ENCODE data around the gene ATP5MC3.
A peak's percentile ranks its signal among the peaks of the same experiment; 100 is the strongest.

ATP5MC3 gene

GRCh38 chr2:175169191-175169590 lies 12.3 kb downstream of the ATP5MC3 start:
- no peak for TF ChIP-seq CTCF (IDR thresholded peaks at IDR 0.05; ENCODE audit: insufficient read depth, low read depth, low read length, missing control alignments)
- DNase-seq (ENCODE audit: low read depth), result no peak
- H3K4me3 ChIP-seq (ENCODE audit: low read depth, low read length), result peak overlapping the region; percentile 86

- peak overlapping the region; percentile 86 for H3K4me3 ChIP-seq (ENCODE audit: low read depth, low read length)
- no peak for TF ChIP-seq CTCF (IDR thresholded peaks at IDR 0.05; ENCODE audit: insufficient read depth, low read depth, low read length, missing control alignments)
- DNase-seq (ENCODE audit: low read depth), result no peak
Measured at GRCh38 chr2:175168564-175168945, 13.0 kb downstream of the ATP5MC3 start.

- no peak for TF ChIP-seq CTCF (IDR thresholded peaks at IDR 0.05; ENCODE audit: insufficient read depth, low read depth, low read length, missing control alignments)
- peak within 1 kb of the TSS; percentile 95 for H3K4me3 ChIP-seq (ENCODE audit: low read depth, low read length)
- peak; percentile 100 for DNase-seq (ENCODE audit: low read depth)
Measured at GRCh38 chr2:175167792-175168563, 13.5 kb downstream of the ATP5MC3 start, which contains the start of gene ATF2. Gene ATF2 (minus strand): TSS chr2:175168203. CDS start chr2:175136443, 31,760 bp downstream.

GRCh38 chr2:175167076-175167791 lies 14.3 kb downstream of the ATP5MC3 start:
- TF ChIP-seq CTCF (IDR thresholded peaks at IDR 0.05; ENCODE audit: insufficient read depth, low read depth, low read length, missing control alignments), result no peak
- DNase-seq (ENCODE audit: low read depth), result peak; percentile 19
- H3K4me3 ChIP-seq (ENCODE audit: low read depth, low read length), result peak overlapping the region; percentile 95

- peak overlapping the region; percentile 95 for H3K4me3 ChIP-seq (ENCODE audit: low read depth, low read length)
- no peak for TF ChIP-seq CTCF (IDR thresholded peaks at IDR 0.05; ENCODE audit: insufficient read depth, low read depth, low read length, missing control alignments)
- no peak for DNase-seq (ENCODE audit: low read depth)
Measured at GRCh38 chr2:175166216-175166824, 15.2 kb downstream of the ATP5MC3 start.

- DNase-seq (ENCODE audit: low read depth), result no peak
- no peak for TF ChIP-seq CTCF (IDR thresholded peaks at IDR 0.05; ENCODE audit: insufficient read depth, low read depth, low read length, missing control alignments)
- H3K4me3 ChIP-seq (ENCODE audit: low read depth, low read length), result no peak overlapping the region
Measured at GRCh38 chr2:175164235-175164634, 17.3 kb downstream of the ATP5MC3 start.
